Frontal cortex (tissue), 4 donors: ENCODE data around the gene SHISAL1. TPM values are rescaled to one million over a fixed set of nuclear protein-coding genes. Genes with fewer than 3 reads are reported as not detected.
"Not testable (repeated sequence)": the region's sequence is repeated elsewhere in the genome, so short reads cannot be mapped to it uniquely, and the experiment has no call there.

Experiments
- DNase-seq, 2 donors: peaks; one replicate each; pipeline ENCODE4 v3.0.0; 2012; ENCODE audit warnings: low spot score in 2 of 2
- FAIRE-seq: peaks from 2 replicates; lab custom pipeline; 2012; peaks lifted over from hg19 to GRCh38; lab: Jason Lieb, UNC
- total RNA-seq: library from RNA; depleted of rRNA; stranded (reverse); fragments of >200 nt; gene quantifications from one replicate; pipeline ENCODE4 v1.2.3, GENCODE V29; 2014
- donor health status: control.
- donor health status: control.
- donor health status: control.

The SHISAL1 gene
- total RNA-seq, 1 donor from 2014 or later = 20.8 TPM

GRCh38 chr22:44330188-44330743, 17.5 kb upstream of the SHISAL1 start:
- no peak for FAIRE-seq
- DNase-seq = no peak

GRCh38 chr22:44329179-44329796, 16.5 kb upstream of the SHISAL1 start:
- FAIRE-seq (no peak), DNase-seq (no peak)

- DNase-seq (no peak), FAIRE-seq (no peak)
Observed at GRCh38 chr22:44328762-44329161, 16.0 kb upstream of the SHISAL1 start.

- no peak for DNase-seq
- no peak for FAIRE-seq
Observed at GRCh38 chr22:44328326-44328725, 15.6 kb upstream of the SHISAL1 start.

GRCh38 chr22:44326491-44326885, 13.7 kb upstream of the SHISAL1 start:
- FAIRE-seq (no peak), DNase-seq (no peak)

- FAIRE-seq (no peak), DNase-seq (no peak)
Observed at GRCh38 chr22:44325718-44326490, 13.2 kb upstream of the SHISAL1 start.

GRCh38 chr22:44323140-44323790, 10.5 kb upstream of the SHISAL1 start:
- not testable (repeated sequence) for DNase-seq, FAIRE-seq

GRCh38 chr22:44319685-44320084, 6.9 kb upstream of the SHISAL1 start:
- no peak for FAIRE-seq
- DNase-seq = no peak

- no peak for DNase-seq
- no peak for FAIRE-seq
Observed at GRCh38 chr22:44318751-44319150, 6.0 kb upstream of the SHISAL1 start.

GRCh38 chr22:44317886-44318637, 5.3 kb upstream of the SHISAL1 start:
- no peak for DNase-seq
- no peak for FAIRE-seq

- no peak for DNase-seq
- no peak for FAIRE-seq
Observed at GRCh38 chr22:44317123-44317444, 4.3 kb upstream of the SHISAL1 start.

GRCh38 chr22:44316393-44317122, 3.8 kb upstream of the SHISAL1 start:
- FAIRE-seq (no peak), DNase-seq (no peak)

GRCh38 chr22:44314425-44315067, 1.8 kb upstream of the SHISAL1 start:
- no peak for DNase-seq
- FAIRE-seq = no peak

- DNase-seq (no peak), FAIRE-seq (no peak)
Observed at GRCh38 chr22:44313385-44314006, 745 bp upstream of the SHISAL1 start.

GRCh38 chr22:44311855-44312170, 938 bp downstream of the SHISAL1 start:
- DNase-seq = peak in 1 of 2 donors; percentile 53
- FAIRE-seq = no peak

GRCh38 chr22:44311104-44311854, 1.5 kb downstream of the SHISAL1 start:
- FAIRE-seq (no peak), DNase-seq (no peak)

- FAIRE-seq (no peak), DNase-seq (no peak)
Observed at GRCh38 chr22:44309647-44310046, 3.1 kb downstream of the SHISAL1 start.

- no peak for DNase-seq
- no peak for FAIRE-seq
Observed at GRCh38 chr22:44309137-44309536, 3.6 kb downstream of the SHISAL1 start.
